RWPE1 (cell line): ENCODE results near the gene FGF18.

ENCODE experiments used
- CTCF ChIA-PET: fragments of 350-600 bp; sonication (Branson Sonifier 250); formaldehyde crosslinking; extraction: SDS; loops from one replicate; lab custom pipeline; 2021; lab: Yijun Ruan, JAX
- POLR2A ChIA-PET: fragments of 400-600 bp; formaldehyde crosslinking; extraction: SDS; loops from one replicate; lab custom pipeline; 2020; ENCODE audit warnings: antibody characterized with exemption; ENCODE audit not compliant: low non-redundant PET; lab: Yijun Ruan, JAX
- DNase-seq: peaks from one replicate; pipeline ENCODE4 v3.0.0; 2012; ENCODE audit warnings: low spot score
- H3K27ac ChIP-seq: fragments of 450-650 bp; 2 replicates; pipeline ENCODE4 v1.5.1; 2017
- CTCF ChIP-seq: fragments of 450-650 bp; conservative IDR thresholded peaks from 2 replicates; pipeline ENCODE4 v1.5.1; 2017; ENCODE audit warnings: low read depth, mild to moderate bottlenecking

The FGF18 gene

GRCh38 chr5:171386006-171386671 lies 33.3 kb upstream of the FGF18 start:
- H3K27ac ChIP-seq, result no peak overlapping the region
- ChIA-PET CTCF (no interaction called here), POLR2A (no interaction called here)
- DNase-seq, result no peak
- no peak for TF ChIP-seq CTCF

- TF ChIP-seq CTCF, result no peak
- peak; percentile 41 for DNase-seq
- POLR2A ChIA-PET, result interaction anchor here (0.7 kb wide), 2 partner anchors 36 to 660 kb away, joined by 3 read pairs; no protein-coding TSS in a partner anchor
- CTCF ChIA-PET, result interaction anchor here (0.5 to 0.9 kb wide), 5 partner anchors 27 to 577 kb away, joined by 3 to 5 read pairs (median 4); no protein-coding TSS in a partner anchor
- H3K27ac ChIP-seq, result peak overlapping the region; percentile 92
These were observed 32.5 kb upstream of the FGF18 start for GRCh38 chr5:171386861-171387344.

GRCh38 chr5:171387345-171387969 lies 32.0 kb upstream of the FGF18 start, which contains the start of gene NPM1:
TSS of gene NPM1 (plus strand) at chr5:171387849. CDS start at chr5:171387949, 100 bp downstream.
- ChIA-PET CTCF (interaction anchor here (0.5 to 0.9 kb wide), 4 partner anchors 26 to 578 kb away, joined by 3 to 5 read pairs (median 4); no protein-coding TSS in a partner anchor), POLR2A (interaction anchor here (0.7 kb wide), 3 partner anchors 37 to 661 kb away, joined by 3 read pairs; no protein-coding TSS in a partner anchor)
- DNase-seq, result peak; percentile 100
- no peak for TF ChIP-seq CTCF
- peak within 1 kb of the TSS; percentile 92 for H3K27ac ChIP-seq

GRCh38 chr5:171387970-171388815 lies 31.3 kb upstream of the FGF18 start:
- peak overlapping the region; percentile 92 for H3K27ac ChIP-seq
- ChIA-PET POLR2A (interaction anchor here (0.7 kb wide), 1 partner anchor 585 kb away, joined by 3 read pairs; no protein-coding TSS in a partner anchor), CTCF (interaction anchor here (0.6 kb wide), 1 partner anchor 48 kb away, joined by 4 read pairs; no protein-coding TSS in a partner anchor)
- DNase-seq, result peak; percentile 85
- TF ChIP-seq CTCF, result no peak

GRCh38 chr5:171388816-171389168 lies 30.7 kb upstream of the FGF18 start:
- ChIA-PET CTCF (no interaction called here), POLR2A (no interaction called here)
- H3K27ac ChIP-seq, result peak overlapping the region; percentile 92
- no peak for DNase-seq
- no peak for TF ChIP-seq CTCF
